DOHH2 (cell line): Measurements from ENCODE around the gene RPTOR.

Source experiments
- EZH2phosphoT487 ChIP-seq: fragments of 200-600 bp; sonication (generic); IDR thresholded peaks from 2 replicates; pipeline ENCODE4 v1.6.1; 2017; ENCODE audit warnings: borderline replicate concordance, mild to moderate bottlenecking, antibody characterized with exemption, low read length, moderate library complexity, mixed read lengths
- TF ChIP-seq, protein P1 (sequence below): fragments of 200-600 bp; sonication (generic); IDR thresholded peaks from one replicate; pipeline ENCODE4 v1.5.1; 2014; ENCODE audit warnings: antibody characterized with exemption, mild to moderate bottlenecking, low read depth, low read length; ENCODE audit not compliant: poor library complexity, severe bottlenecking

DNA sequence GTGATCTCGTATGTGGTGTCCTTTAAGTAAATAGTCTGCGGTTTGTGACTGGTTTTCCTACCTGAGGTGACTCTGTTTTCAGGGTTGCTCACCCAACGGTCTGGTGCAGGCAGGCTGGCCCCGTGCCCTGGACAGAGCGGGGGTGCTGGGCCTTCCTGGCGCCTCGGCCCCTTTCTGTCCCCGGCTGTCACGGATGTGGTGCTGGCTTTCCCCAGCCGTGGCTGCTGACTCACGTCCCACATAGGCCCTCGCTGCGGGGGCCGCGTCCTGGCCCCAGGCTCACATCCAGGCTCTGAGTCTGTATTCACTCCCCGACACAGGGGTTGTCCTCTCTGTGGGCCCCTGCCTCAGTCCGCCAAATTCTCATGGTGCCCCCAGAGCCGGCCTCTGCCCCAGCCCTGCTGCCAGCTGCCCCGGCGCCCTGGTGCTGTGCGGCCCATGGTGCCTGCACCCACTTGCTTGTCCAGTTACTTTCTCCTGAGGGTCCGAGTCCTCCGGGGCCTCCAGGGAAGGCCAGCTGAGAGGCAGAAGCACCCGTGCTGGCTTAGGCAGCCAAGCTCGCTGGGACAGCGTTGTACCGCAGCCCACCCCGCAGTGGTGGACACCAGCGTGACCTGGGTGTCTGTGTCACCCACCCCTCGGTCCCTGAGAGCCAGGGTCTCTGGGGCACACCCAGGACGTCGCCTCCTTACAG, 452.9 kb downstream of the RPTOR start:
- TF ChIP-seq, protein P1, sequence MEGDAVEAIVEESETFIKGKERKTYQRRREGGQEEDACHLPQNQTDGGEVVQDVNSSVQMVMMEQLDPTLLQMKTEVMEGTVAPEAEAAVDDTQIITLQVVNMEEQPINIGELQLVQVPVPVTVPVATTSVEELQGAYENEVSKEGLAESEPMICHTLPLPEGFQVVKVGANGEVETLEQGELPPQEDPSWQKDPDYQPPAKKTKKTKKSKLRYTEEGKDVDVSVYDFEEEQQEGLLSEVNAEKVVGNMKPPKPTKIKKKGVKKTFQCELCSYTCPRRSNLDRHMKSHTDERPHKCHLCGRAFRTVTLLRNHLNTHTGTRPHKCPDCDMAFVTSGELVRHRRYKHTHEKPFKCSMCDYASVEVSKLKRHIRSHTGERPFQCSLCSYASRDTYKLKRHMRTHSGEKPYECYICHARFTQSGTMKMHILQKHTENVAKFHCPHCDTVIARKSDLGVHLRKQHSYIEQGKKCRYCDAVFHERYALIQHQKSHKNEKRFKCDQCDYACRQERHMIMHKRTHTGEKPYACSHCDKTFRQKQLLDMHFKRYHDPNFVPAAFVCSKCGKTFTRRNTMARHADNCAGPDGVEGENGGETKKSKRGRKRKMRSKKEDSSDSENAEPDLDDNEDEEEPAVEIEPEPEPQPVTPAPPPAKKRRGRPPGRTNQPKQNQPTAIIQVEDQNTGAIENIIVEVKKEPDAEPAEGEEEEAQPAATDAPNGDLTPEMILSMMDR, result no peak
- TF ChIP-seq EZH2phosphoT487, result no peak
